ENCODE measurements around the gene ATP6V1C2.

DNA sequence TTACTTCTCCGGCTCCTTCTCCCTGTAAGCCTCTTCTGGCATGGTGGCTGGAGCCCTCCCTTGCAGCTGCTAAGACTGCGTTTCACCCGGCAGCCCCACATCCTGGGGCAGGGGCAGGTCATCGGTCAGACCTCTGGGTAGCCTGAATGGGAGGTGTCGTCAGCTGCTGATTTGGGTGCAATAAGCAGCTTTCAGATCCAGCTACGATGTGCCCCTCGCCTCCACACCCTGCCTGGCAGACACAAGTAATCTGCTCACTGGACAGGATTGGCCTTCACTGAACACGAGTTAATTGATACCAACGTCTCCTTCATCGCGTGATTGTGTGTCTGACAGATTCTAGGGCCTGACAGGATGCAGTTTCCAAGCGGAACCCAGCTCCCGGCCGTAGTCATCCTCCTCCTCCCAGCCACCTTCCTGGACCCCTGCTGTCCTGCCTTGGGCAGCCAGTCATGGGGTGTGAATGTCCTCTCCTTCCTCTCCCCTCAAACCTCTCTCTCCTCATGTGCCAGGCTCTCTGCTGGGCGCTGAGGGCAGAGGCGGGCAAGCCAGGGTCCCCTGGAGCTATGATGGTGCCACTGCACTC is 110.1 kb downstream of the ATP6V1C2 start:
- TF ChIP-seq, protein P1, sequence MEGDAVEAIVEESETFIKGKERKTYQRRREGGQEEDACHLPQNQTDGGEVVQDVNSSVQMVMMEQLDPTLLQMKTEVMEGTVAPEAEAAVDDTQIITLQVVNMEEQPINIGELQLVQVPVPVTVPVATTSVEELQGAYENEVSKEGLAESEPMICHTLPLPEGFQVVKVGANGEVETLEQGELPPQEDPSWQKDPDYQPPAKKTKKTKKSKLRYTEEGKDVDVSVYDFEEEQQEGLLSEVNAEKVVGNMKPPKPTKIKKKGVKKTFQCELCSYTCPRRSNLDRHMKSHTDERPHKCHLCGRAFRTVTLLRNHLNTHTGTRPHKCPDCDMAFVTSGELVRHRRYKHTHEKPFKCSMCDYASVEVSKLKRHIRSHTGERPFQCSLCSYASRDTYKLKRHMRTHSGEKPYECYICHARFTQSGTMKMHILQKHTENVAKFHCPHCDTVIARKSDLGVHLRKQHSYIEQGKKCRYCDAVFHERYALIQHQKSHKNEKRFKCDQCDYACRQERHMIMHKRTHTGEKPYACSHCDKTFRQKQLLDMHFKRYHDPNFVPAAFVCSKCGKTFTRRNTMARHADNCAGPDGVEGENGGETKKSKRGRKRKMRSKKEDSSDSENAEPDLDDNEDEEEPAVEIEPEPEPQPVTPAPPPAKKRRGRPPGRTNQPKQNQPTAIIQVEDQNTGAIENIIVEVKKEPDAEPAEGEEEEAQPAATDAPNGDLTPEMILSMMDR (IDR thresholded peaks at IDR 0.05): no peak
- no peak for TF ChIP-seq POLR2A (IDR thresholded peaks at IDR 0.05)

Data from lower leg skin (tissue), 3 donors.